HG03103 (cell line): Measurements from ENCODE around the gene FABP1.

Experiments
- ATAC-seq: cut with Tn5 transposase; IDR thresholded peaks from one replicate; pipeline ENCODE4 v1.9.1; 2021; ENCODE audit warnings: low read depth; ENCODE audit not compliant: unreplicated experiment

Gene FABP1

GRCh38 chr2:88127888-88128653 is at the start of gene FABP1:
TSS of gene FABP1 (minus strand) at chr2:88128062. CDS start at chr2:88128017, 45 bp downstream.
- no peak for ATAC-seq

GRCh38 chr2:88177556-88177955 is 49.7 kb upstream of the FABP1 start:
- no peak for ATAC-seq

- no peak for ATAC-seq
Measured at GRCh38 chr2:88176352-88176984, 48.6 kb upstream of the FABP1 start.

- ATAC-seq = no peak
Measured at GRCh38 chr2:88172882-88173281, 45.0 kb upstream of the FABP1 start.

GRCh38 chr2:88171966-88172365 is 44.1 kb upstream of the FABP1 start:
- no peak for ATAC-seq

- ATAC-seq = no peak
Measured at GRCh38 chr2:88170472-88170892, 42.6 kb upstream of the FABP1 start.

- ATAC-seq = no peak
Measured at GRCh38 chr2:88168386-88168785, 40.5 kb upstream of the FABP1 start.

GRCh38 chr2:88167740-88168139 is 39.9 kb upstream of the FABP1 start:
- ATAC-seq = no peak

- ATAC-seq = no peak
Measured at GRCh38 chr2:88165332-88166003, 37.6 kb upstream of the FABP1 start.

- no peak for ATAC-seq
Measured at GRCh38 chr2:88161446-88162244, 33.8 kb upstream of the FABP1 start.

- ATAC-seq = no peak
Measured at GRCh38 chr2:88160517-88160916, 32.7 kb upstream of the FABP1 start.

- peak; percentile 52 for ATAC-seq
Measured at GRCh38 chr2:88159955-88160415, 32.1 kb upstream of the FABP1 start.

GRCh38 chr2:88159481-88159880 is 31.6 kb upstream of the FABP1 start:
- no peak for ATAC-seq

- no peak for ATAC-seq
Measured at GRCh38 chr2:88148929-88149438, 21.1 kb upstream of the FABP1 start.

- no peak for ATAC-seq
Measured at GRCh38 chr2:88147145-88147544, 19.3 kb upstream of the FABP1 start.

GRCh38 chr2:88146590-88146989 is 18.7 kb upstream of the FABP1 start:
- no peak for ATAC-seq

- no peak for ATAC-seq
Measured at GRCh38 chr2:88144914-88145497, 17.1 kb upstream of the FABP1 start.

GRCh38 chr2:88144271-88144670 is 16.4 kb upstream of the FABP1 start:
- ATAC-seq = no peak

GRCh38 chr2:88141952-88142351 is 14.1 kb upstream of the FABP1 start:
- no peak for ATAC-seq

- no peak for ATAC-seq
Measured at GRCh38 chr2:88139804-88140203, 11.9 kb upstream of the FABP1 start.
